ENCODE results near the gene ST6GALNAC4.
"Not testable (repeated sequence)": the region's sequence is repeated elsewhere in the genome, so short reads cannot be mapped to it uniquely, and the experiment has no call there.

ST6GALNAC4 gene

GRCh38 chr9:127885508-127886281 is 31.1 kb downstream of the ST6GALNAC4 start:
- DNase-seq (ENCODE audit: low spot score): no peak

DNA sequence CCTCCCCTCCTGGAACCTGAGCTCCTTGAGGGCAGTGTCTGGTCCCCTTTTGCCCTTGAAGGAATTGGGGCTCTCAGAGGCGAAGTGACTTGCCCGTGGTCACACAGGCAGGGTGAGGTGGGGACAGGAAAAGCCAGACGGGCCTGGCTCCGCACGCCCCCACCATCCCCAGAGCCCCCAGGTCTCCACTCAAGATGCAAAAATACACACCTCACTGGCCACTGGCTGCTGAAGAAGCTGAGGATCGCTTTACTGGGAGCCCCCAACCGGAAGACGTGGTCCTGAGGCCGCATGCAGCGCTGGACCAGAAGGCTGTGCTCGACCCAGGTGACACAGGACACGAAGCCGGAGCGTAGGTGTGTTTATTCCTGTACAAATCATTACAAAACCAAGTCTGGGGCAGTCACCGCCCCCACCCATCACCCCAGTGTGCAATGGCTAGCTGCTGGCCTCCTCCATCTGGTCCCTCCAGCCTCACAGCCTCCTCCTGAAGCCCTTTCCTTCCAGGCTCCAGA is 31.8 kb downstream of the ST6GALNAC4 start:
- DNase-seq (ENCODE audit: low spot score): no peak

- no peak for DNase-seq (ENCODE audit: low spot score)
These were observed 32.4 kb downstream of the ST6GALNAC4 start for GRCh38 chr9:127884427-127884911.

DNA sequence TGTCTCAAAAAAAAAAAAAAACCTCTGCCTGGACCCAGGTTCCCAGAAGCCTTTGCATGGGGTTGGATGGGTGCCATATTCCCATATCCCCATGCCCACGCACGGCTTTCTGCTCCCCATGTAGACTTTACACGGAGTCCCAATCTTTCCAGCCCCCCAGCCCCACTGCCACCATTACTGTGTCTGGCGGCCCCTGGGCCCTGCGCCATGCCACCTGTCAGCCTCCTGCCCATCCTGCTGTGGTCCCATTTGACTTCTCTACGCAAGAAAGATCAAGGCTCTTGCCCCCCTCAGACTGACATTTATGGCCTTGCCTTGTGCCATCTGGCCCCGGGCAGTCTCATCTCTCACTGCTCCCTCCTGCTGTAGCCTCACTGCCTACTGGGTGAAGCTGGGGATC is 32.9 kb downstream of the ST6GALNAC4 start:
- no peak for DNase-seq (ENCODE audit: low spot score)

DNA sequence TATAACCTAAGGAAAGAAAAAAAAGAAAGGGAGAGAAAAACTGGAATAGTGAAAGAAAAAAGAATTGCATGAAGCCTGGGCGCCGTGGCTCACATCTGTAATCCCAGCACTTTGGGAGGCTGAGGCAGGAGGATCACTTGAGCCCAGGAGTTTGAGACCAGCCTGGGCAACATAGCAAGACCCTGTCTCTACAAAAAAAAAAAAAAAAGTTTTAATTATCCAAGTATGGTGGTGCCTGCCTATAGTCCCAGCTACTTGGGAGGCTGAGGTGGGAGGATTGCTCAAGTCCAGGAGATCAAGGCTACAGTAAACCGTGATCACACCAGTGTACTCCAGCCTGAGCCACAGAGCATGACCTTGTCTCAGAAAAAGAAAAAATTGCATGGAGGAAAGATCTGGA is 35.1 kb downstream of the ST6GALNAC4 start:
- not testable (repeated sequence) for DNase-seq (ENCODE audit: low spot score)

GRCh38 chr9:127880143-127880542 is 36.7 kb downstream of the ST6GALNAC4 start:
- DNase-seq (ENCODE audit: low spot score): no peak

DNA sequence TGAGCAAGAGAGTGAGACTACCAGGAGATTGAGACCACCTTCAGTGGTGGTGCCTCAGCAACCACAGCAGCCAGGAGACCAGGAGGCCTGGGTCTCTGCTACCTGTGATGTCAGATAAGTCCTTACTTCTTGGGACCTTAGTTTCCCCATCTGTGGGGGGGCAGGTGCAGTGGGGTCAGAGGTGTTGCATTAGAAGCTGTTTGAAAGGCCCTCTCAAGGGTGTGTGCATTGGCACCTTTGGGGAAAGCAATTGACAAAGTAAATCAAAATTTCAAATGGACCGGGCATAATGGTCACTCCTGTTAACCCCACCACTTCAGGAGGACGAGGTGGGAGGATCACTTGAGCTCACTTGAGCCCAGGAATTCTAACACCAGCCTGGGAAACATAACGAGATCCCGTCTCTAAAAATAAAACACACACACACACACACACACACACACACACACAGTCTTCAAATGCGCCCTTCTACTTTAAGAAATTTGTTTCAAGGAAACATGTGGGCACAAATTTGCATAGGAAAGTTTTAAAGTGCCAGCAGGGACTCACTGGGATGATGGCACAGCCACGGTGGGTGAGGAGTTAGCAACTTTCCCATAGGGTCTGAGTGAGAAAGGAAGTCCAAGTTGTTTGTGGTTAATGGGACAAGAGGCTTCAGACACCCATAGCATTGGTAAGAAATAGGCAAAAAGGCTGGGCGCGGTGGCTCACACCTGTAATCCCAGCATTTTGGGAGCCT is 38.0 kb downstream of the ST6GALNAC4 start:
- no peak for DNase-seq (ENCODE audit: low spot score)

- DNase-seq (ENCODE audit: low spot score): no peak
These were observed 38.7 kb downstream of the ST6GALNAC4 start for GRCh38 chr9:127878001-127878651.

DNA sequence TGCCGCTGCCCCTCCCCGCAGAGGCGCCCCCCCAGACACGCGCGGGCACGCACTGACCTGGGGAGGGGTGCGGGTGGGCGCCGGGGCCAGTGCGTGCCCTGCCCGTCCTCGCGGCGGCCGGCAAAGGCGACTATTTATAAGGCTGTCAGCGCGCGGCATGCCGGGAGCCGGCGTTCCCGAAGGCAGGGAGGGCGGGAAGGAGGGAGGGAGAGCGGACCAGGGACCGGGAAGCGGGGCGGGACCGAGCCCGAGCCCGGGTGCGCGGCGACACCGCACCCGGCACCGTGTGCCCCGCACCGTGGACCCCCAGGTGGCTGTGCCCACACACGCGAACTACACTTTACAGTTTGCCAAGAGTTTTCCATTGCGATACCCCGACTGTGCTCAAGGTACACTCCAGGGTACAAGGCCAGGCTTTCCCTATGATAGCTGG is 39.3 kb downstream of the ST6GALNAC4 start, which contains the start of gene AK1:
Gene AK1, minus strand, starts transcription at position 110 of the 433 bp plus-strand sequence. CDS start 3,058 bp downstream, outside the sequence.
- DNase-seq (ENCODE audit: low spot score): no peak

DNA sequence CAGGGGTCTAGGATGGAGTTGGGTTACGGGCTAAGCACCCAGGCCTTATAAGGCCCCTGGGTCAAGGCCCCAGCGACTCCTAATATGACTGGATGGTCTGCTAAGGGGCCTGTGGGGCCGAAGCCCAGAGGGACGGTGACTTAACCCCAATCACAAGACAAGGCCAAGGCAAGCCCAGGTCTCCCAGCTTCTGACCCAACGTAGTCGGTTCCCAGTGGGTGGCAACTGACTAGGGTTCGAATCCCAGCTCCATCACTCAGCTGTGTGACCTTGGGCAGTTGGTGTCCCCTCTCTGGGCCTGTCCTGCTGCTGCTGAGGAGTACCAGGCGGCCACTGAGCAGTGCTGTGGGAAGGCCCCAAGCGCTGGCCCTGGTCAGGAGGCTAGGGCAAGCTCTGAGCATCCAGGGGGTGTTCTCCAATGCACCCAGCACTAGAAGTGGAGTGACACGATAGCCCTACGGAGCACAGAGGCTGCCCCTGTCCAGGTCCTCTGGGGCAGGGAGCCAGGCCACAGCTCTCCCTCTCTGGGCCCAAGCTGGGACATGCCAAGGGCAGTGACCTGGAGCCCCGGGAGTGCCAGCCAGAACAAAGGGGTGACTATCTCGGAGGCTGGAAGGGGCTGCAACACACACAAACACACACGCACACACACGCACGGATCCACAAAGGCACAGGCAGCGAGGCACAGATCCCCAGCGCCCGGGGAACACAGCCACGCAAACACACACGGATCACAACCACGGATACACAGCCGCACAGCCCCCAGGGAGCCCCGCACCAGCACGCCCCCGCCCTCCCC is 39.9 kb downstream of the ST6GALNAC4 start:
- DNase-seq (ENCODE audit: low spot score): no peak

- no peak for DNase-seq (ENCODE audit: low spot score)
These were observed 40.6 kb downstream of the ST6GALNAC4 start for GRCh38 chr9:127876026-127876763.

- DNase-seq (ENCODE audit: low spot score): no peak
These were observed 41.4 kb downstream of the ST6GALNAC4 start for GRCh38 chr9:127875306-127875966.

DNA sequence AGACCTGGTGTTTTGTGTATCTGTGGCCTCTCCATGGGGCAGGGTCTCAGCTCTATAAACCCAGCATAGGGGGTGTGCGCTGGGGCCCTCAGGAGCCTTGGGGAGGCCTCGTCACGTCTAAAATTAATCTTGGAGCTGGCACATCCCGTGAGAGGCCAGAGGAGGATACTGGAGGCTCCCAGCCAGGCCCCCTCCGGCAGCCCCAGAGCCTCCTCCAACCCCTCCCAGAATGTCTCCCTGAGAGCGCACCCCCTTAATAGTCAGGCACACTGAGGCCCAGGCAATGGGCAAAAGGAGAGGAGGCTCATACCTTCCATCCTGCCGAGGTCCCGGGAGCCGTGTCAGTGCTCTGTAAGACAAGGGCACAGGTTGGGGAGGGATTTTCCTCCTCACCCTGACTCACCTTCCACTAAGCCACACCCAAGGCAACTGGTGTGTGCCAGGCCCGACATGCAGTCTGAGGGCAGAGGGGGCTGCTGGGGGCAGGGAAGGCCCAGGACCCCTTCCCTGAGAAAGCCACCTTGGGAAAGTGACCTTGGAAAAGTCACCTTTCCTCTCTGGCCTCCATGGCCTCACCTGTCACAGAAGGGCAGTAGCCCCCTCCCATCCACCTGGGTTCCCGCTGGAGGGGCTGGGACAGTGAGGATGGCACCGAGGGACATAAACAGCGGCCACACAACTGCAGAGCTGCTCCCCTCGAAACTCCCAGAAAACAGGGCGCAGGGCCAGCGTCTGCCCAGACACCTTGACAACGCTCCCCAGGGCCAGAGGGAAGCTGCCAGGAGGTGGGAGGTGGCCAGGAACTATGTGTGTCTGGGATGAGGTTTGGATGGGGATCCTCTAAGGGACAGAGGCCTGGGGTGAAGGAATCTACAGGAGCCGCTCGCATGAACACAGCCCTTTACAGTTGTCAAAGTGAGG is 42.3 kb downstream of the ST6GALNAC4 start:
- DNase-seq (ENCODE audit: low spot score): no peak

DNA sequence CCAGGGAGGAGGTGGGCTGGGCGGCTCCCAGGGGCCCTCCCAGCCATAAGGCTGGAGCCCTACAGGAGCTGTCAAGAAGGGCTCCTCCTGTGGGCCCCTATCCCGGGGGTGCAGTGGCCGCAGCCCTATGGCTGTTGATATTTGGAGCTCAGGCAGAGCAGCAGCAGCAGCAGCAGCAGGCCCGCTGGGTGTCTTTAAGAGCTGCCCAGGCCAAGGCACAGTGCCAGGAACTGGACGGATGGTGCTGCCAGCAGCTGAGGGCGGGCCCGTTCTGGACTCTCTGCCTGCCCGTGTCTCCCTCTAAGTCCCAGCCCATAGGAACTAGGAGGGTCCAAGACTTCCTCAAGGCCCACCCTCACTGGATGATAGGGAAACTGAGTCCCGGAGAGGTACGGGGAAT is 43.0 kb downstream of the ST6GALNAC4 start:
- DNase-seq (ENCODE audit: low spot score): no peak

DNA sequence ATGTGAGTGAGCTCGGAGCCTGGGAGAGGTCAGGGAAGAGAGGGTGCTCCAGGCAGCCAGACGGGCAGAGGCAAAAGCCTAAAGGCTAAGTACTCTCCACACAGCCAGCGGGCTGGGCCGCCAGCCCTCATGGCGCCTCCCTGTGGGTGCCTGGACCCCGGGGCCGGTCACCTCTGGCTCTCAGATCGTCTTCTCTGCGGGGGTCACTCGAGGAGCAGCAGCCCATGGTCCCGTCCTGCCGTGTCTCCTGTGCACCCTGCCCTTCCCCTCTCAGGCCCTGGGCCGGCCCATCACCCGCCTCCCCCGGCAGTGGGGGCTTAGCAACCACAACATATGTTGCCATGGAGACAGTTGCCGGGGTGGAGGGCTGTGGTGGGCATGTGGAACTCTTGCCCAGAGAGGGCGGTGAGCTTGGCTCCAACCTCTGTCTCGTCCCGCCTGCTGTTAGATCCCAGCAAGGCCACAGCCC is 43.6 kb downstream of the ST6GALNAC4 start:
- no peak for DNase-seq (ENCODE audit: low spot score)

GRCh38 chr9:127872369-127873222 is 44.2 kb downstream of the ST6GALNAC4 start:
- no peak for DNase-seq (ENCODE audit: low spot score)

DNA sequence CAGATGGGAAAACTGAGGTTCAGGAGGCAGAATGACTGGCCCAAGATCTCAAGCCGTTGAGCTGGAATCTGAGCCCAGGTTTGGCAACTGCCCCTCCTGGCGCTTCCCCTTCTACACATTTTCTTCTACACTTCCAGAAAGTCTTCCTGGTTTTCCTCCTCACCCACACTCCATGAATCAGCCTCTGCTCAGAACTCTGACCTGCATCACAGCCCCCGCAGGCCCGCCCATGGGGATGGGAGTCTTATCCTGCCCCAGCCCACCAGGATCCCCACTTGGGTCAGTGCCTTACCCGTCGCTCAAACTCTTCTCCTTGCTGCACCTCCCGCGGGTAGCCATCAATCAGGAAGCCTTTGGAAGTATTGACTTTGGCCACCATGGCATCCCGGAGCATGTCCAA is 45.3 kb downstream of the ST6GALNAC4 start:
- DNase-seq (ENCODE audit: low spot score): no peak

DNA sequence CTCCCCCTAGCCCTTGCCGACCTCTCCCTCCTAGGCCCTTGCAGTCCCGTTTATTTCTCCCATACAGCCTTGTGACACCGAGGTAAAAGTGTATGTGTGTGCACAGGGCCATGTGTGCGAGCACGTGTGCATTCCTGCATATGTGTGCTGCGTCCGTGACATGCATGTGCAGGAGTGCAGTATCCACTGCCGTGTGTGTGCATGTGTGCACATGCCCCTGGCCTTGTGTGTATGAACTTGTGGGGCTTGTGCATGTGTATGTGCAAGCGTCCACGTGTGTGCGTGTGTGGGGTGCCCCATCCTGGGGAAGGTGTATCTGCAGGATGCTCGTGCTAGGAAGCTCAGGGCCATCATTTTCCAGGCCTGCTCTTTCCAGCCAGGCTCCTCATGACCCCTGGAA is 46.0 kb downstream of the ST6GALNAC4 start:
- DNase-seq (ENCODE audit: low spot score): no peak

All from CD4-positive, alpha-beta T cell treated with Interleukin-6 at 100 ng/mL for 8 hours (primary cell).